A549 treated with DMSO at 1 μM for 4 hours (cell line): Measurements from ENCODE around the gene GPR142. TPM values are rescaled to one million over a fixed set of nuclear protein-coding genes. Genes with fewer than 3 reads are reported as not detected.

Experiments used
- total RNA-seq: library from RNA; stranded (reverse); fragments of 200-300 nt; extraction: Qiagen RNA extraction; gene quantifications from 5 replicates; pipeline ENCODE4 v1.2.3, GENCODE V29; 2022; ENCODE audit warnings: low read depth

GPR142 gene
- not detected in 5 replicates for total RNA-seq

DNA sequence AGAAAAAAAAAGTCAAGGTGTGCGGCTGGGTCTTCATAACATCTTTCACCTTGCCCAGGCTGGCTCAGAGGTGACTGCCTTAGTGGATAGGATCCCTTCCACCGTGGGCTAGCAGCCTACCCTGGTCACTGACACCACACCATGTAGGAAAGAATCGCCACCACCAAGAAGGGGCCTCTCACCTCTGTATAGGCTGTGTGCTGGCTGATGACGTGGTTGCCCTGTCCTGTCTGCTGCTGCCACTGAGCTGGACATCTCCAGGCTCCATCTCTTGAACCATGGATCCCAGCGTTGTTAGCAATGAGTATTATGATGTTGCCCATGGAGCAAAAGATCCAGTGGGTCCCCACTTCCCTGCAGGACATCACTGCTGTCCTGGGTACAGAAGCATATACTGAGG lies at the start of gene GPR142:
Gene GPR142, plus strand, starts transcription at position 301 of the 400 bp plus-strand sequence. CDS start 2,035 bp downstream, outside the sequence.

DNA sequence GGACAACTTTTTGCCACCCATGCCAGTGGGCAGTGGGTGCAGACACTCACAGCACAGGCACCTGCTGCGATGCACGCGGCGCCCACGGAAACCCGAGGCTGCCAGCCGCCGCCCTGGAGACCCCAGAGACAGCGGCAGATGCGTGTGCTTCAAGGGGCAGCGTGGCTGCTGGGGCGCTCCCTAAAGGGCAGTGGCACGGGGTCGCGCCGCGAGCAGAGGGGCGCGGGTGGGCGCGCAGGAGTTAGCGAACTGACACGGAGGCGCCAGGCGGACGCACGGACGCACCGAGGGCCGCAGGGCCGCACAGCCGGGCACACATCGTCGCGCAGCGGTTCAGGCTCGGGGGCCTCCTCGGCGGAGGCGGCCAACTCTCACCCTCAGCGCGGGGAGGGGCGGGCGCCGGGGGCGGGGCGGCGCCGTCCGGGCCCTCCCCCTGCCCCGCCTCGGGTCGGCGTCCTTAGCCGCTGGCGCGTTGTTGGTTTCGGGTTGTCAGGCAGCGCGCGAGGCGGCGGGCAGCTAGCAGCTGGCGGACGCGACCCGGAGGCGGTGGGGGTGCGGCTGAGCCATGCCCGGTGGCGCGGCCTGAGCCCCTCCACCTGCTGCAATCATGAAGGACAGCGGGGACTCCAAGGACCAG lies 41.4 kb upstream of the GPR142 start, which contains the start of gene KIF19:
Gene KIF19, plus strand, starts transcription at position 484 of the 637 bp plus-strand sequence. Its CDS starts 124 bp downstream, at position 608.

DNA sequence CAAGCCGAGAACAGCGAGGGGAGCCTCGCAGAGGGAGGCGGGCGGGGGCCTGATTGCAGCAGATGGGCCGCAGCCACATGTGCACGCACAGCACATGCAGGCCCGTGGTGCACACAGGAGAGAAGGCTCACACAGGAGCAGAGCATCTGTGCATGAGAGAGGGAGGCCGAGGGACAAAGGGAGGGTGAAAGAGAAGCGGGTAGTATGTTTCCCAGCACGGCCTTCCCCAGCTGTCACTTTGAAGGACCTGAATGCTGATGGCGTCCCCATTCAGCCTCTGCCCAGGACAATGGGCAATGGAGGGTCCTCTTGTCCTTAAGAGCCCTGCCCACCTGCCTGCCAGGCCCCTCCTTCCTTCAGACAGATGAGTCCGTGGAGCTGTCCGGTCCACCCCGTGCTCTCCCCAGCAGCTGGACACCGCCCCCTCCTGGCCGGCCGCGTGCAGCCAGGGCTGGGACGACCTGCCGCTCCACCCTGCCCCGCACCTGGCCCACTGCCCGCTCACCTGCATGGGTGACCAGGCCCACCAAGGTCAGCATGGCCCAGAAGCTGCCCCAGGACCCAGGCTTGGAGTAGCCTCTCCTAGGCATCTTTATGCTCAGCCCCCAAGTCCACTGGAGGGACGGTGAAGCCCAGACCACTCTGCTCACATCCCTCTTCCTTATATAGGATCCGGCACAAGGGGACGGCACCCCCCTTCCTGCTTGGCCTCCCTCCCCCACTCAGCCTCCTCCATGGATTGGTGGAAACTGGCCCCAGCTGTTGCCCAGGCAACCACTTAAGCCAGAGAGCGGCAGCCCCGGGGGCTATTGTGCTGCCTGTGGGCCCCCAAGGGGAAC lies 5.9 kb upstream of the GPR142 start, which contains the start of gene BTBD17:
Gene BTBD17, minus strand, starts transcription at position 639 of the 839 bp plus-strand sequence. Its CDS starts 49 bp downstream, at position 590.

Other genes with a start within 250 kb of the GPR142 start
- 2,565 to 3,522 TPM (median 2,722 TPM) in 5 replicates for gene RPL38, start 163.8 kb upstream of the GPR142 start, total RNA-seq
- gene TTYH2, start 153.9 kb upstream of the GPR142 start, total RNA-seq: 1.9 to 2.6 TPM (median 2.1 TPM) in 5 replicates
- not detected in 5 replicates for gene DNAI2, start 93.3 kb upstream of the GPR142 start, total RNA-seq
- not detected in 5 replicates for gene KIF19, start 41.3 kb upstream of the GPR142 start, total RNA-seq
- 0.08 TPM in 1 of 5 replicates, not detected in the others for gene BTBD17, start 5.6 kb upstream of the GPR142 start, total RNA-seq
- 61.8 to 88.6 TPM (median 75.6 TPM) in 5 replicates for gene GPRC5C, start 64.6 kb downstream of the GPR142 start, total RNA-seq
- 0.06 to 1.1 TPM (median 0.08 TPM) in 4 of 5 replicates, not detected in the other for gene CD300A, start 99.1 kb downstream of the GPR142 start, total RNA-seq
- 0.07 to 0.12 TPM in 2 of 5 replicates, not detected in the others for gene CD300LB, start 164.0 kb downstream of the GPR142 start, total RNA-seq
- 0.15 to 0.26 TPM (median 0.23 TPM) in 5 replicates for gene CD300C, start 178.6 kb downstream of the GPR142 start, total RNA-seq
- 0.53 to 0.88 TPM (median 0.55 TPM) in 3 of 5 replicates, not detected in the others for gene CD300H, start 200.0 kb downstream of the GPR142 start, total RNA-seq
- not detected in 5 replicates for gene CD300LD, start 224.8 kb downstream of the GPR142 start, total RNA-seq